Stimulated activated CD8-positive, alpha-beta memory T cell treated with anti-CD3 and anti-CD28 coated beads, Interleukin-4, amount 100 ng/mL, for 48 hours (primary cell): ENCODE measurements around the gene GDF11.

Experiments used
- DNase-seq: peaks from one replicate; pipeline ENCODE4 v3.0.0-alpha.2; 2020

Gene GDF11

DNA sequence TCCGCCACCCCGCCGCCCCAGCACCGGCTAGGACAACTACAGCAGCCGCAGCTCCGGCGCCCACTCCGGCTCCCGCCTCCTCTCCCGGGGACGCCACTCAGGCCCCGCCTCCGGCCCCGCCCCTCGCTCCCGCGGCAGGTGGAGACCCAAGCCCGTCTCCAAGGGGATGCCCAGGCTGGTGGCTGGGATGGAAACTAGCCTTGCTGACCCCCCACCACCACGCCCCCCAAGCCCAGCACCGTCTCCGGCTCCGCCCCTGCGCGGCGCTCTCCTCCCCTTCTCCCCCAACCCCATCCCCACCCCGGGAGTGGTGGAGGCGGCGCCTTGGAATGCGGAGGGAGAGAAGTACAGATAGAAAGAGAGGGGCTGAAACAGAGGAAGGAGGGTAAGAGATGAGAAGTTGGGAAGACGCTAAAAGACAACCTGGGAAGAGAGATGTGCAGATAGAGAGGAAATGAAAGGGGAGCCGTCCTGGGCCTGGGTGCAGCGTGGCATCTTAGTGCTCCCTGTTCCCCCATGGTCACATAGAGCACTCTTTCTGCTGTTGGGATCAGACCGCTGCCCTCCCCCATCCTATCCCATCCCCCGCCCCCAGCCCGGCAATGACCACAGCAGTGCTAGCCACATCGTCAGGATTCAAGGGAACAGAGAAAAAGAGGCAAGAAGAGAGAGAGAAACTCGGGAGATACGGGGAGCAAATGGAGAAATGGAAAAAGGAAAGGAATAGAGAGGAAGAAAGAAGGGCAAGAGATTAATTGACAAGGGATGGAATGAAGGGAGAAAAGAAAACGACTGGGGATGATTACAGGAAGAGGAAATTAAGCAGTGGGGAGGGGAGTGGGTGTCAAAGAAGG lies 34.9 kb upstream of the GDF11 start, which contains the start of gene ITGA7:
TSS of gene ITGA7 (minus strand) at position 64 of the 854 bp plus-strand sequence. CDS start 222 bp downstream, outside the sequence.
- DNase-seq: peak; percentile 81

DNA sequence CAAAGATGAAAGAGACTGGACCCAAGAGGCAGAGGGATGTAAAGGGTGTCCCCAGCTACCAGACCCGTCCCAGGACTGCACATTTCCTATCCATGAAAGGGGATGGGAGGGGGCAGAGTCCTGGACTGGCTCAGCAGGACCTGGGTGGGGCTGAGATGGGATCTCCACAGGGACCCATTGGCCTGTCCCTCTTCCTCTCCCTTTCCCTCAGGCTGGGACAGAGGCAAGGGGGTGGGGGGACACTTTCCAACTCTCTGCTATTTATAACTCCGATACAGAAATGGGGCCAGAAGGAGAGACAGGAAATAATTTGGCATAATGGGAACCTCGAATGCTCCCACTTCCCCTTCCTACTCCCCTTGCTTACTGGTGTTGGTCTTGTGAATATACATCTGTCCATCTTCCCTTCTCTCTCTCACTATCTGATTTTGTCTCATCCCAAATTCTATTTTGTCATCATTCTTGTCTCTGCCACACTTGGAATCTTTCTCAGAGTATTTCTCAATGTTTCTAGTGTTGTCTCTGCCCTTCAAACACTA lies 34.2 kb upstream of the GDF11 start:
- no peak for DNase-seq

DNA sequence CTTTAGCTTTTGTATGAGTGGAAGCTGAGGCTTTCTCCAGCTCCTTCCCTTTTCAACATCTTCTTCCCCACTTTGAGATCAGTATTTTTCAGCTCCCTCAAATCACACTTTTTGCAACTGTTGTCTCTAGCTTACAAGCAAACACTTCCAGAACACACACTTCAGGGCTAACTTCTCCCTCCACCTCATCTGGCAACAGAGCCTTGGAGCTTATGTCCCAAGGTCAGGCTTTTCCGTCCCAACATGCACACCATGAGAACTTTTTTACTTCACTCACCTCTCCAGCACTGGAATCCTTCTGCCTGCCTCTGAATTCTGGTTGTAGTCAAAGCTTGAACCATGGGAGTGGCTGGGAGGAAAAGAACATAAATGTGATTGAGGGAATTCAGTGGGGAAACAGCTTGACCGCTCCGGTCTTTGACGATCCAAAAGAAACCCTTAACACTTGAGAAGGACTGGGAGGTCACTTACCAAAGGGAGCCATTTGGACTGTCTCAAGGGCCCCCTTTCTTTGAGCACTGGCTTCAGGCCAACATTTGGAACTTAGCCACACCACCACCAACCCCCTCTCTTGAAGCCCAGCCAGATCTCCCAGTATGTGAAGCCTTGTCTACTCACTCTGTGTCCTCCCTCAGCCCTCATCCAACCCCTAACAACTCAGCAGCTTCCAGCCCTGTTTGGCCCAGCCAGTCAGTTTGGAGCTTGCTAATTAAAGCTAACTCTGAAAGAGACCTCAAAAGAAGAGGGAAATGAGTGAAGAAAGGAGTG lies 31.0 kb upstream of the GDF11 start:
- DNase-seq: no peak

DNA sequence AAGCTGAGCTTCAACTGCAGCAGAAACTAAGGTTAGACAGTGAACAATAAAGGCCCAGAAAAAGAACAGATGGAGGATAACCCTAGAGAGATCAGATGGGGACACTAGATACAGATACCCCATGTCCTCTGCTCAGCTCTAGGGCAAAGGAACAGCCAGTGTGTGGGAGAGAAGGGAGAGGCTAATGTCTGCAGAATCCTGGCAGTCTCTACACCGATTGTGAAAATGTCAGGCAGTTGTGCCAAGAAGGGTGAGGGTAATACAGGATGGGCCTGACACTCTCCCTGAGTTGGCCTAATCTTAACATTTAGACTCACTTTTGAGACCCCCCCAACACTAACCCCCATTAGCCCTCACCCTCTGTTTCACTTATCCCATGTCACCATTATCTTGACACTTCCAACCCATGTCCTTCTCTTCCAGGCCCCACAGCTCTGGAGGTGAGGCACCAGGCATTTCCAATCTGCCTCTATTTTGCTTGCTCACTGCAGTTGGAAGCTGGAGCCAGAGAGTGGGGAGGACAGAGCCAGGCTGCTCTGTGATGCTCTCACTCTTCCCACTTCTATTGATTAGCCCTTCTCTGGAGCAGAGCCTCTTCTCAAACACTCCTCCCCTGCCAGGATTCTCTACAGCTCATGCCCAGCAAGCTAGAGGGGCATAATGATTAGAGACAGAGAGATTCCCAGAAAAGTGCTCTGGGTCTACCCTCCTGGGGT lies 30.1 kb upstream of the GDF11 start:
- DNase-seq: no peak

DNA sequence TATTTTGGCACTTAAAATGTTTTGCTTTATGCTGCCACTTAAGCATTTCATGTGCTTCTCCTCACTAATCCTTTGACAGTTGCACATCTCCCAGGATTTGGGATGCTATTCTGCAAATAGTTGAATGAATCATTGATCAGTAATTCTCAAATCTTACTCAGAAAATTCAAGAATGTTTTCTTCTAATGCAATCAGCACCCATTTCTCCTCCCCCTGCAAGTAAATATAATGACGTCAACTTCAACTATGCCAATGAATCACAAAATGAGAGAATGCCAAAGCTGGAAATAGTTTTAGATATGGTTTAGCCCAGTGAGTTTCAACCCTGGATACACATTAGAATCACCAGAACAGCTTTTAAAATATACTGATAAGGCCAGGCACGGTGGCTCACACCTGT lies 29.2 kb upstream of the GDF11 start:
- no peak for DNase-seq

DNA sequence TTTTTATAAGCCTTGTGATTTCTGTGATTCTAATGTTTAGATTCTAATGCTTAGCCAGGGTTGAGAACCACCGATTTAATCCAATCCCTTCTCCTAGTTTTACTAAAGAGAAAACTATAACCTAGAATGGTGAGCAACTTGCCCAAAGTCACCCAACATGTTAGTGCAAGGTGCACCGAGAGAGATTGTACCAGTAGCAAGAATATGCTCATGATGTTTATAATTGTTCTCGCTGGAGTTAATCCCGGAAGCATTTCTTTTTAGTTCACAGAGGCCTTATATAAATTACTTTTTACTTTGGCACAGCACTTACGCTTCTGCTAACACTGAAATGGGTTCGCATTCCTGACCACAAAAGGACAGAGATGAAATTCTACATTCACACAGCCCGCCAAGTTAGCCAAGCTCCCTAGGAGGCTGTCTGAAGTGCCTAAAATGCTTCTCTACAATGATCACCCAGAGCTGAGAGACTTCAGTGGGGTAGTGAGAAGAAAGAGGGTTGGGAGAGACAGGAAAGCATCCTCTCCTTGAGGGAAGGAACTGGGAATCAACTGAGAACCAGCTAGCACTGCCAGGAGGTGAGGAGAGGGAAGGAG lies 27.7 kb upstream of the GDF11 start:
- no peak for DNase-seq

DNA sequence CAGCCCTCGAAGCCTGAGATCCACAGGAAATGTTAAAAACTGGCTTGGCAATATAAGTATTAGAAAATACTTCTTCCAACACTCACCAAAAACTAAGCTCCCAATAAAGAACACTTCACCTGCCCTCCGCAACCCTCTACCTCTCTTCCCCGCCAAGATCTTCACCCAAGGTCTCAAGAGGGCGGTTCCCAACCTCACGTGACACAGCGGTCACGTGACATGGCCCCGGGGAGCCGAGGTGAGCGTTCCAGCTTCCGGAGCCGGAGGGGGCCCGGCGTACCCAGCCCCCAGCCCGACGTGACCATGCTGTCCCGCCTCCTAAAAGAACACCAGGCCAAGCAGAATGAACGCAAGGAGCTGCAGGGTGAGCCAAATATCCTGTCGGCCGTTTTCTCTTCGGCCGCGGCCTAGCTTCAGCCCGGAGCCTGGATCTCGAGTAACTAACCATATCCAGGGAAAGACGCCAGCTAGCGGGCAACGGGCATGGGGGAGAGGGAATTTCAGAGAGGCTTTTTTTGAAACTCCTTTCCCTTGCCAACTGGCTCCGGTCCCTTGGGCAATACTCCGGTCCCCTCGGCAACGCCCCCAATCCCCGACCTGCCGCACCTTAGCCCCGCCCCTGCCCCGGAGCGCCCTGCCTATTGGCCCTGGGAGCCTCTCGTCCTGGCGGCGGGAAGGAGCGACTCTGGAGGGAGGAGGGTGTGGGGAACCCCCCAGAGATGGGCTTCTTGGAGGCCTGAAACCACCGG lies 26.9 kb upstream of the GDF11 start, which contains the start of gene BLOC1S1:
TSS of gene BLOC1S1 (plus strand) at position 214 of the 749 bp plus-strand sequence. CDS start at position 220, 6 bp downstream.
- DNase-seq: peak; percentile 97

DNA sequence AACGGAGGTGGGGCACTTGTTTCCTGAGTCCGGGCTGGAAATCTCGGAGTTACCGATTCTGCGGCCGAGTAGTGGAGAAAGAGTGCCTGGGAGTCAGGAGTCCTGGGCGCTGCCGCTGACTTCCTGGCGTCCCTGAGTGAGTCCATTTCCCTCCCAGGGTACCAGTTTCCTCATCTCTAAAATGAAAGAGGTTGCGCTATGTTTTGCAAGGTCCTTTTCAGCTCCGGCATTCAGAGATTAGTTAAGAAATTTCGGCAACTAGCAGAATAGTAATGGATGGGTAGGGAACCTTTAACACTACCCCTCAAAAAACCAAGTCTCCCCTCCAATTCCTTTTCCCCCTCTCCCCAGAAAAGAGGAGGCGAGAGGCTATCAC lies 26.4 kb upstream of the GDF11 start:
- no peak for DNase-seq

DNA sequence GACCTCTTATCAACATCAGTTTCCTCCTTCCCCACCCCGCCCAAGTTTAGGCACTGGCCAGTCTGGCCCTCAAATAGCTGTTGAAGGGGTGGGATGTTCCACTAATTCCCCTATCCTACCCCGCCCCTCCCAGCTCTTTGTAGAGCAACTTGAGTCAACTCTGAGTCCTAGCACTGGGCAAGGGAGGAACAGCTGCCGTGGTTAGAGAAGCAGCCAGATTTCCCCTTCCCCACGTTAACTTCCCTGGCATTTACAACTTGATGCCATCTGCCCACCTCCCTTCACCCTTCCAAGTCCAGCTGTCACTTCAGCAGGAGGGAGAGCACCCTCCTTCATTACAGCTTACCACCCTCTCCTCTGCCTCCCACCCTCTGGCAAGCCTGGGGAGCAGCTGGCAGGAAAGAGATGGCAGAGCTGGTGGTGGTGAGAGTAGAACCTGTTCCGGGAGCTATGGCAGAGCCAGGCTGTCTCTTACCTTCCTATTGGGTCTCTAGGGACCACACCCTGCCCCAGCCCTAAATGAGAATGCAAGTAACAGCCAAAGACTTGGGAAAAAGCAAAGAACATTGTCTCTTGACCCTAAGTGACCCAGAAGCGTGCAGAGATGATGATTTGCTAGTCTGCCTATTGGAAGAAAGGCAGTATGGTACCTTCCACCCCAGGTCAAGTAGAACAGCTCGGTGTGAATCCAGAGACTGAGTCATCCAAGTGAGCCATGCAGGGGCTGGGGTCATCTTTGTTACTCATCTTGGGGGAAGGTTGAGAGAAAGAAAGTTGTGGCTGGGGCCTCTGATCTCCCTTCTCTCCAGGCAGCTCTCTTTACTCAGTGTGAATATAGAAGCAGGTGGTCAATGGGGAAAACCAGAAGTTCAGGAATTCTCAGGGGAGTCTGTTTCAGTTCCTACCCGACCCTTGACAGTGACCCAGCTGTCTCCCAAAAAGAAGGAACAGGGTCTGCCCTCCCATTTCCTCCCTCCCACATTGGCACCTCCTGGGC lies 25.6 kb upstream of the GDF11 start:
- DNase-seq: peak; percentile 54

DNA sequence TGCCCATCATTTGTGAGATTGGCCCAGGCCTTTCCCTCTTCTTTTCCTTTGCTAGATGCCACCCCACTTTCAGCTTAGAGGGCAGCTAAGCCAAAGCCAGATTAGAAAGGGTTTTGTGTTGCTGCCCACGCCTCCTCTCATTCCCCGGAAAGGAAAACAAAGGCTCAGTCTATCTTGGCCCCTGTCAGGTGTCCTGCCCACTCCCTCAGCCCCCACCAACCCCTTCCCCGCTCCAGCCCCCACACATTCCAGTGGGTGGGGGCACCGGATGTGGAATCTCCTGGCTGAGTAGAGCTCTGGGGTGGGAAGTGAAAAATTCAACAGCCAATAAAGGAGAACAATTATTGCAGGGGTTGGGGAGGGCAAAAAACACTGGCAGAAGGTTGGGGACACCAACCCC lies 24.9 kb upstream of the GDF11 start:
- no peak for DNase-seq

DNA sequence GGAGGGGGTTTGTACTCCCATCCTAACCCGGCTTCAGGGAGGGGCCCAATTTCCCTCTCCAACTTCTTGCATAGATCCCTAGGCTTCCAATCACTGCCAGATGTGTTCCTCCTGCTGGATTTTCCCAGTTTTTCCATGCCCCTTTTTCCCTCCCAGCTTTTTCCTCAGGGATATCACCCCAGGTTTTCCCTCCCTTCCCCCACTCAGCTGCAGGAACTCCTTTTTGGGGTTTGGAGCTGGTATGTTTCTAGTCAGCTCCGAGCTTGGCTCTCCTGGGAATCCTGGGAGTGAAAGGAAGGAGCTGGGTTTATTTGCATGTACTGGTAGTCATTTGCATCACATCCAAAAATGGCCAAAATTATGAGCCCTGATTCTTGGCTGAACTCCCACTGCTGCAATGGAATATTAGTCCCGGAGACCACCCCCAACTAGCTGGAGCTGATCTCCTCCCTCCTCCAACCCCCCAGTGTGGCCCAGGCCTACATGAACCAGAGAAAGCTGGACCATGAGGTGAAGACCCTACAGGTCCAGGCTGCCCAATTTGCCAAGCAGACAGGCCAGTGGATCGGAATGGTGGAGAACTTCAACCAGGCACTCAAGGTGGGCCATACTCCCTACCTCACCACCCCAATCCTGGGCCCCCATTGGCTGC lies 24.2 kb upstream of the GDF11 start:
- DNase-seq: no peak

DNA sequence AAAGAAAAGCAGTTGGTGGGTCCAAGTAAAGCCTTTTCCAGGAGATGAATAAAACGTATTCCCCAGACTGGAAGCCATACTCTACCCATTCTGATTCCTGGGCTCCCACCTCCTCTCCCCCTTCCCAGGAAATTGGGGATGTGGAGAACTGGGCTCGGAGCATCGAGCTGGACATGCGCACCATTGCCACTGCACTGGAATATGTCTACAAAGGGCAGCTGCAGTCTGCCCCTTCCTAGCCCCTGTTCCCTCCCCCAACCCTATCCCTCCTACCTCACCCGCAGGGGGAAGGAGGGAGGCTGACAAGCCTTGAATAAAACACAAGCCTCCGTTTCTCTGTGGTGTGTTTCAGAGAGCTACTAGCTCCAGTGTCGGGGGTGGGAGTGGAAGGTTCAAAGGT lies 23.6 kb upstream of the GDF11 start:
- no peak for DNase-seq

DNA sequence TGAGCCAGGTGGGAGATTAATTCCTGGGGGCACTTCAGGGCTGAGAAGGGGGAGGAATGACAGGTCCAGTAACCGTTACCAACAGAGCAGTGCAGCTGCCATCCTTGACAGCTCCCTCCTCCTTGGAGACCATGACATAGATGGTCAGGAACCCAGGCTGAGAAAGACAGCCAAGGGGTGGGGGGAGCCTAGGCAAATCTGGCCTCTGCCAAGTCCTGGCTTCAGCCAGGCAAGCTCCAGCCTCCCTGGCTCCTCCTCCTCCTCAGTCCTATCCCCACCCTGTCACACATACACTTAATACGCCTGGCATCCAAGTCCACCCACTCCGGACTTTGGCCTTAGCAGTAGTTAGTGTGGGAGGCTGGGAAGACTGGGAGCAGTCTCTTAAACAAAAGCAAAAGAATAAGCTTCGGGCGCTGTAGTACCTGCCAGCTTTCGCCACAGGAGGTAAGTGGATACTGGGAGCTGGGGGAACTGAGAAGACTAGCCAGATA lies 22.8 kb upstream of the GDF11 start, which contains the start of gene RDH5:
TSS of gene RDH5 (plus strand) at position 323 of the 494 bp plus-strand sequence. CDS start 792 bp downstream, outside the sequence.
- DNase-seq: no peak

DNA sequence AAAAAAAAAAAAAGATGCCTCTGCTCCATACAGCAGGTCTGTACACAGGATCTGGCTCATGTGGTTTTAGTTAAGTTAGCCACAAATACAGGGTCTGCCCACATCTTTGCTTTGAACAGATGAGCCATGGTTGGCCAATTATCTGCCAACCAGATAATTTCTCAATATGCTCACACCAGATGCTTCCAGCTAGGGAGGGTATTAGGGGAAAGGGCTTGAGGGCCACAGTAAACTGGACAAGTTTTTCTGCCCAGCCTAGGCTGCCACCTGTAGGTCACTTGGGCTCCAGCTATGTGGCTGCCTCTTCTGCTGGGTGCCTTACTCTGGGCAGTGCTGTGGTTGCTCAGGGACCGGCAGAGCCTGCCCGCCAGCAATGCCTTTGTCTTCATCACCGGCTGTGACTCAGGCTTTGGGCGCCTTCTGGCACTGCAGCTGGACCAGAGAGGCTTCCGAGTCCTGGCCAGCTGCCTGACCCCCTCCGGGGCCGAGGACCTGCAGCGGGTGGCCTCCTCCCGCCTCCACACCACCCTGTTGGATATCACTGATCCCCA lies 22.0 kb upstream of the GDF11 start:
- no peak for DNase-seq

DNA sequence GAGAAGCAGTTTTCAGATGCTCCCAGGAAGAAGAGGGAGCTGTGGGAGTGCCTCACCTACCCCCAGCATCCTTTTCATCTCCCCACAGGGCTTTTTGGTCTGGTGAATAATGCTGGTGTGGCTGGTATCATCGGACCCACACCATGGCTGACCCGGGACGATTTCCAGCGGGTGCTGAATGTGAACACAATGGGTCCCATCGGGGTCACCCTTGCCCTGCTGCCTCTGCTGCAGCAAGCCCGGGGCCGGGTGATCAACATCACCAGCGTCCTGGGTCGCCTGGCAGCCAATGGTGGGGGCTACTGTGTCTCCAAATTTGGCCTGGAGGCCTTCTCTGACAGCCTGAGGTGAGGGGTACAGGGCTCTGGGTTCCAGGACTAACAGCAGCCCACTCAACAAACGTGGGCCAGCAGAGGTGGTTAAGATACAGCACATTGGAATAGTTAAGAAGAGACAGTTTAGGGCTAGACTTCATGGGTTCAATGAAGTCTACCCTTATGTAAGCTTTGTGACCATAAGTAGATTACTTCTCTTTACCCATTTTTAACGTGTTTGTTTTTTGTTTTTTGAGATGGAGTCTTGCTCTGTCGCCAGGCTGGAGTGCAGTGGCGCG lies 21.2 kb upstream of the GDF11 start:
- DNase-seq: no peak

DNA sequence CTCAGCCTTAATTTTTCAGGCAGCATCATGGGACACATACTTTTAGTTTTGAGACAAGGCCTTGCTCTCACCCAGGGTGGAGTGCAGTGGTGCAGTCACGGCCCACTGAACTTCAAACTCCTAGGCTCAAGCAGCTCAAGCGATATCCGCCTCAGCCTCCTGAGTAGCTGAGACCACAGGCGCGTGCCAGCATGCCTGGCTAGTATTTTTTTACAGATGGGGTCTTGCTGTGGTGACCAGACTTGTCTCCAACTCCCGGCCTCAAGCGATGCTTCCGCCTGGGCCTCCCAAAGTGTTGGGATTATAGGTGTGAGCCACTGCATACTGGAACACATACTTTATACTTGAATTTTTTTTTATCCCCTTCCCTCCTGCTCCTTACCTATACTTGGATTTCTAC lies 20.0 kb upstream of the GDF11 start:
- no peak for DNase-seq

DNA sequence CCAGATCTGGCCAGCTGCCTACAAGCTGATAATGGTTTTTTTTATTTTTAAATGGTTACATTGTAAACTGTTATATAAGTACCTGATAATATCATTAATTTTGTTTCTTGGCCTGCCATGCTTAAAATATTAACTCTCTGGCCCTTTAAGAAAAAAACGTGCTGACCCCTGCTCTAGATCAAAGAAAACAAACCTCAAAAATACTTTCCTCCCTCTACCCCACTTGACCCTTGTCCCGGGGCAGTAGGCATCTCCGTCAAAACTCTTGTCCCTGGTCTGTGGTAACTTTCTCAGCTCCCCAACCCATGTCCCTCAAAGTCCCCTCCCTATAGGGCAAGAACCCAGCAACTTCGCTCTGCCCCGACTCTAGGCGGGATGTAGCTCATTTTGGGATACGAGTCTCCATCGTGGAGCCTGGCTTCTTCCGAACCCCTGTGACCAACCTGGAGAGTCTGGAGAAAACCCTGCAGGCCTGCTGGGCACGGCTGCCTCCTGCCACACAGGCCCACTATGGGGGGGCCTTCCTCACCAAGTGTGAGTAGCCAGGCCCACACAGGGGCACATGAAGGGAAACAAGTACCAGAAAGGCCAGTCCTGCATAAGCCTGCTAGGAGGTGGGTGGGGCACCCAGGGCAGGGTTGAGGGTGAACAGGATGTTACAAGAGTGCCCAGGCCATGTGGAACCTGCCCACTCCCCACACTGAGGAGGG lies 19.3 kb upstream of the GDF11 start:
- no peak for DNase-seq
